HT-29 (cell line): ENCODE measurements around the gene TIPARP. TPM values are rescaled to one million over a fixed set of nuclear protein-coding genes. Genes with fewer than 3 reads are reported as not detected.
A peak's percentile ranks its signal among the peaks of the same experiment; 100 is the strongest.

ENCODE experiments used
- DNase-seq: peaks from one replicate; pipeline ENCODE4 v3.0.0-alpha.2; 2015; ENCODE audit warnings: low spot score
- total RNA-seq: library from RNA; depleted of rRNA; stranded (reverse); fragments of >200 nt; shearing (Covaris generic); gene quantifications from 2 replicates; pipeline ENCODE4 v1.2.3, GENCODE V29; 2014; rRNA removed

TIPARP gene
- total RNA-seq: 66.6 and 70.7 TPM in 2 replicates

DNA sequence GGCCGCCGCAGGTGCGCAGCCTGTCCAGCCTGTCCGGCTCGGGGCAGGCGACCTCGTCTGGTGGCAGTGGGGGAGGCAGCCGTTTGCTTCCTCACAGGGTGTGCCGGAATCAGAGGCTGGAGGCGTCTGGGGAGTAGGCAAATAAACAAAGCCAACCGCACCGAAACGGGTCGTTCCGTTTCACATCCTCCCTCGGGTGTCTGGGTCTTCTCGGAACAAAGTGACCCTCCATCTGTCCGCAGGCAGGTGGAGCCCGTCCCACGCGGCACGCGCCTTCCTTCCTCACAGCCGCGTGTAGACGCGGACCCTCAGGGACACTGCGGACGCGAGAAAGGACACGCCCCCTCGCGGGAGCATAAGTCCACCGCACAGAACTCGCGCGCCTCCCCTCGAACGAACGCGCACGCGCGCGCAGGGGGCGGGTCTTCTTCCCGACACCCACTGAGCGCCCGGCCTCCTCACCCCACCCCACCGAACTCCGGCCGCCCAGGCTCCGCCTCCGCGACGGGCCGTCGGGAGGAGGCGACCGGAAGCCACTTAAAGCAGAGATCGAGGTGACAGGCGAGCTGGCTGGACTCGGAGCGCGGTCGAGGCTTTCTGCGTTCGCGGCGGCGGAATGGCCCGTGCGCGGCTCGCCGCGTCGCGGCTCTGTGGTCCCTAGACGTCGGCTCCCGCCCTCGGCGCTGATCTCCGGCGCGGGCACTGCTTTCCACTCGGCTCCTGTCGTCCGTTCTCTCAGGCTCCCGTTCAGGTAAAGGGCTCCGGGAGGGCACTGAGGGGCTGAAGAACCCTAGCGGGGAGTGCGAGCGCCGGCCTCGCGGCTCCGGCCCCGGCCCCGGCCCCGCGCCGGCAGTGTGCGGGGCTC lies at the start of gene TIPARP:
Gene TIPARP, plus strand, starts transcription at position 545 of the 865 bp plus-strand sequence. CDS start 3,108 bp downstream, outside the sequence.
- peak; percentile 99 for DNase-seq

DNA sequence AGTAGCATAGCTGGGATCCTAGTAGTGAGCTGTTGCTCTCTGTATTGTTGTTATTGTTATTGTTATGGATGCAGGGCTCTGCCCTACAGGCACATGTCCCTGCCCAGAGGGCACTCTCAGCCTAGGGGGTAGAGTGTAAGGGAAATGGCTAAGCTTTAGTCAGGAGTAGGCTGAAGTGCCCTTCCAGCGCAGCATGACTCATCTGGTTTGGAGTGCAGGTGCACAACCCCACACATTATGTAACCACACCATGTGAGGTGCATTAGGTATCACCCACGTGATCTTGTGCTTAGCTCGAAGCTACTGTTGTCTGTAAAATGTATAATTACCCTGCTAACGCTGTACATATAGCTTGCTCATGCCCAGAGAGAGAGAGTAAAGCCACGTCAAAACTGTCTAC lies 48.3 kb upstream of the TIPARP start:
- peak; percentile 38 for DNase-seq

- peak; percentile 27 for DNase-seq
Measured at GRCh38 chr3:156627946-156628569, 46.3 kb upstream of the TIPARP start.

- DNase-seq: peak; percentile 21
Measured at GRCh38 chr3:156628836-156629618, 45.4 kb upstream of the TIPARP start.

- DNase-seq: peak; percentile 47
Measured at GRCh38 chr3:156630081-156630772, 44.2 kb upstream of the TIPARP start.

GRCh38 chr3:156630773-156631093 lies 43.7 kb upstream of the TIPARP start:
- no peak for DNase-seq

DNA sequence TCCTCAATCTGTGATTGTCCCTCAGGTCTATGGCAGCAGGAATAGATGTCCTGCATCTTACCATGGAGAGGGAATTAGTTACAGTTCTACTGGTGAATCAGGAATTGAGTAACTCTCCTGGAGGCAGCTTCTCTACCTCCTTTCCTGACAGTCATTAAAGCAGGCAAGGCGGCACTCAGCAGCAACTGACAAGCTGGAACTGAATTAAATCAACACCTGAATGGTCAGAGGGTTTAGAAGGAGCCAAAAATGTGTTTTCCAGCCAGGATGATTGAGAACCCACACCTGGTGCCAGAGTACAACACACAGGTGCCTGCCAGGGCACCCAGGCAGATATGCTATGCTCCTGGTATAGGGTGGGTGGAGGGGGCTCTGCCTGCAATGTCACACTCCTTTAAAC lies 43.1 kb upstream of the TIPARP start:
- DNase-seq: no peak

- DNase-seq: no peak
Measured at GRCh38 chr3:156632601-156633000, 41.8 kb upstream of the TIPARP start.

DNA sequence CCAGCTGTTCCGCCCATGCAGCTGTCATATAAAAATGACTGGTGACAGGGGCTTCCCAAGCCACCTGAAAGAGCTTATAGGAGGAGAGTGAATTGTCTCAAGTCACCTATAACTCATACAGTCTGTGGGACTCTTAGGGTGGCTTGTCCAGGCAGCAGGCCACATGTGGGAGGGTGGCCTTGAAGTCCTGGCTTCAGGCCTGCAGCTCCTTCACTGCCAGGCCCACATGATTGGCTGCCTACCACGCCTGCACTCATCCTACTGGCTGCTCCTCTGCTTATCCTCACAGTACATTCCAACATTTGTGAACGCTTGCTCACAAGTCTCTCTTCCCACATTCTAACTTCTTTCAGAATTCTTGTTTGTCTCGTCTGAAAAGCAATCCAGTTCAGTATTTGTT lies 41.1 kb upstream of the TIPARP start:
- no peak for DNase-seq

DNA sequence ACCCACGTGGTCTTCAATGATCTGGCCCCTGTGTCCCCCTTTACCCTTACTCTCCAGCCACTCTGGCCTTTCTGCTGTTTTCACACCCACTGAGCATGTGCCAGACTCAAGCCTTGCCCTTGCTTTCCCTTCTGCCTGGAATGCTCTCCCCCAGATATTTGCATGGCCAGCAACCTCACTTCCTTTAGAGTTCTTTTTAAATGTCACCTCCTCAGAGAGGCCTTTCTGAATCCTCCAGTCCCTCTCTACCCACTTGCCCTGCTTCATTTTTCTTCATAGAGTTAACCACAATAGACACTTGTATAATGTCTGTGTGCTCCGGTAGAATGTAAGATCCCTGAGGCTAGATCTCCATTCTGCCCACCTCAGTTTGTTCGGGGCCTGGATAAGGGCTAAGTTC lies 39.4 kb upstream of the TIPARP start:
- DNase-seq: no peak

DNA sequence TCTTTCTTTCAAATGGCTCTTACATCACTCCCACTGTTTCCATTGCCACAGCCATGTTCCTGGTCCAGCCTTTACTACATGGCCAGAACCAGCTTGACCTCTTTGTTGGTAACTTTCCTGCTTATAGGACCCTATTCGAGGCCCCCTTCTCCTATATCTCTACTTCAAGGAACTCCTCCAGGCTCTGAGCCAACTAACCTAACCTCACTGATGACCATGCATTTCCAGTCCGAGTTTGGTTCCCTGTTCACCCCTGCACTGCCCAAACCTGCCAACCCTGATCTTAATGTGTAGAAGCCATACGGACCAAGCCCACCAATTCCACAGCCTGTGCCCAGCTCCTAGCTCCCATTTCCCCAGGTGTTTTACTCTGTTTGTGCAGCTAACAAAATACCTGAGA lies 38.4 kb upstream of the TIPARP start:
- DNase-seq: no peak

DNA sequence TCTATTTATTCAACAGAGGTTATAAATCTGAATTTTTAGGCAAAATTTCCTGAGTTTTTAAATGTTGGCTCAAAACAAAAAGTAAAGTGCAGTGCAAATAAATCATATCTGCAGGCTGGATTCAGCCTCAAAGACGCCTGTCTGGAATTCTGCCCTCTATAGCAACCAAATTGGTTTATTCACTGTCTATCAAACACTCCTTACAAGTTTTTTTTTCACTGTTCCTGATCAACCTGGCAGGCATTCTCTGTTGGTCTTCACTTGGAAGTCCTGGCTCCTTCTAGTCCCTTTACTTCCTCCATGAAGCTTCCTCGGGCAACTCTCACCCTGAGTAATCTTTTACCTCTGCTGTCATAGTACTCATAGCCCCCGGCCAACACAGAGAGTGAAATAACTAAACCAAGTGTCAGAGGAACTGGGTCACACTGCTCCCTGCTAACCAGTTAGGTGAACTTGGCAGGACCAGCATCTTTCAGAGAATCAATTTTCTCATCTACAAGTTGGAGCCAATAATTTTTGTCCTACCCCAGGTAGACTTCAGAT lies 36.8 kb upstream of the TIPARP start:
- DNase-seq: no peak

GRCh38 chr3:156638271-156638670 lies 36.1 kb upstream of the TIPARP start:
- DNase-seq: peak; percentile 21

DNA sequence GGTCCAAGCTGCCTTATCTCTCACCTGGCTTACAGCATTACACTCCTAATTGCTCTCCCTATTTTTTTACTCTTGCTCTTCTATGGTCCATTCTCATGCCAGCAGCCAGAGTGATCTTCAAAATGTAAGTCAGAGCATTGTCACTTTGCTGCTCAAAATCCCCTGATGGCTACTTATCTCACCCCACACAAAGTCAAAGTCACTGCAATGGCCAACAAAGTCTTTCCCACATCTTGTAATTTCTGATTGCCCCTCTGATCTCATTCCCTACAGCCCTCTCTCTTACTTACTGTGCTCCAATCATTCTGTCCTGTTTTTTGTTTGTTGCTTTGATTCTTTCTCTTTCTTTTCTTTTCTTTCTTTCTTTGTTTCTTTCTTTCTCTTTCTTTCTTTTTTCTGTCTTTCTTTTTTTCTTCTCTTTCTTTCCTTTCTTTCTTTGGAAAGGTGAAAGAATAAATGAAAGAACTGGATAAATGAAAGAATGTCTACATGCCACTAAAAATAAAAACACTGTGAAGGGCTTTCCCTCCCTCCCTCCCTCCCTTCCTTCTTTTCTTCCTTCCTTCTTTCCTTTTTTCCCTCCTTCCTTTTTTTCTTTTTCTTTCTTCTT lies 34.9 kb upstream of the TIPARP start:
- DNase-seq: no peak

DNA sequence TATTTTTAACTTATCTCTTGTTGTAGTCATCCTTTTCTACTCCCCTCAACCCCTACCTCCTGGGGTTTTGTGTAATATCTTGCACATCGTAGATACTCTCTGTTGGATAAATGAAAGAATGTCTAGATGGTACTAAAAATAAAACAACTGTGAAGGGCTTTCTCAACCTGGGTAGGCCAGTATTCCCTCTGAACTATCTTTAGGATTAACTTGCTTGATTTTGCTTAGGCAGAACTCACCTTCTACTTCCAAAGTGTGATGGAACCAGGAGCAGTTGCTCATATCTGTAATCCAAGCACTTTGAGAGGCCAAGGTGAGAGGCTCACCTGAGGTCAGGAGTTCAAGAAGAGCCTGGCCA lies 32.8 kb upstream of the TIPARP start:
- DNase-seq: no peak

GRCh38 chr3:156642750-156643728 lies 31.4 kb upstream of the TIPARP start:
- DNase-seq: no peak

GRCh38 chr3:156643729-156644389 lies 30.5 kb upstream of the TIPARP start:
- no peak for DNase-seq

GRCh38 chr3:156644958-156645357 lies 29.4 kb upstream of the TIPARP start:
- DNase-seq: no peak

GRCh38 chr3:156646958-156647357 lies 27.4 kb upstream of the TIPARP start:
- DNase-seq: no peak
